Keratinocyte (primary cell): ENCODE results near the gene NPTXR.

Experiments used
- CTCF ChIP-seq, 3 experiments: IDR thresholded peaks in 1 of 3; conservative IDR thresholded peaks in 1 of 3; optimal IDR thresholded peaks in 1 of 3; 2 replicates in 2 of 3; 3 replicates in 1 of 3; pipeline versions ENCODE3 to v1.5.1; 2011; ENCODE audit warnings: low read length in 3 of 3, mild to moderate bottlenecking in 3 of 3, moderate library complexity in 2 of 3, control low read depth in 1 of 3, inconsistent platforms in 1 of 3; ENCODE audit not compliant: insufficient read depth in 2 of 3; ENCODE audit errors: extremely low read depth in 1 of 3
- EZH2 ChIP-seq: IDR thresholded peaks from one replicate; pipeline ENCODE4 v1.6.1; 2012; ENCODE audit warnings: inconsistent platforms, mild to moderate bottlenecking, low read length, moderate library complexity

- TF ChIP-seq CTCF (optimal IDR thresholded peaks at IDR 0.05 in 1 of 3, IDR thresholded peaks at IDR 0.05 in 1 of 3, conservative IDR thresholded peaks at IDR 0.05 in 1 of 3; ENCODE audit: extremely low read depth in 1 of 3, insufficient read depth in 2 of 3, low read length in 3 of 3) (no peak), EZH2 (no peak)
These were observed 8.8 kb downstream of the NPTXR start for GRCh38 chr22:38834991-38835390.
